A549 treated with CORT108297 at 1 μM for 4 hours (cell line): Measurements from ENCODE around the gene CEP89. TPM values are rescaled to one million over a fixed set of nuclear protein-coding genes. Genes with fewer than 3 reads are reported as not detected.

Experiments used
- total RNA-seq: library from RNA; stranded (reverse); fragments of 200-300 nt; extraction: Qiagen RNA extraction; gene quantifications from 5 replicates; pipeline ENCODE4 v1.2.3, GENCODE V29; 2022

The CEP89 gene
- total RNA-seq, result 39.9 to 53.0 TPM (median 50.2 TPM) in 5 replicates

GRCh38 chr19:32971715-32972540, at the start of gene CEP89, which contains the start of gene FAAP24:
Gene CEP89, minus strand, starts transcription at chr19:32971958. Its CDS starts 84 bp downstream, at chr19:32971874.
Gene FAAP24, plus strand, starts transcription at chr19:32972242. Its CDS starts 955 bp downstream, at chr19:32973197.

GRCh38 chr19:32869369-32869965, 102.3 kb downstream of the CEP89 start, which contains the start of gene SLC7A9:
Gene SLC7A9, minus strand, starts transcription at chr19:32869767. Its CDS starts 1,233 bp downstream, at chr19:32868534.

Other genes with a start within 250 kb of the CEP89 start
- gene SLC7A9, start 102.2 kb downstream of the CEP89 start, total RNA-seq, result 0.27 to 0.76 TPM (median 0.44 TPM) in 5 replicates
- gene FAAP24, start 284 bp upstream of the CEP89 start, total RNA-seq, result 15.0 to 17.0 TPM (median 15.8 TPM) in 5 replicates
- gene RHPN2, start 92.9 kb upstream of the CEP89 start, total RNA-seq, result 44.7 to 59.8 TPM (median 55.8 TPM) in 5 replicates
- gene GPATCH1, start 109.2 kb upstream of the CEP89 start, total RNA-seq, result 12.4 to 15.4 TPM (median 13.6 TPM) in 5 replicates
- gene WDR88, start 160.2 kb upstream of the CEP89 start, total RNA-seq, result 0.09 to 0.52 TPM (median 0.15 TPM) in 3 of 5 replicates, not detected in the others
- 31.2 to 61.7 TPM (median 59.4 TPM) in 5 replicates for gene LRP3, start 222.4 kb upstream of the CEP89 start, total RNA-seq